Measurements from ENCODE around the gene FAM114A1. TPM values are rescaled to one million over a fixed set of nuclear protein-coding genes. Genes with fewer than 3 reads are reported as not detected.
A peak's percentile ranks its signal among the peaks of the same experiment; 100 is the strongest.

The FAM114A1 gene
- total RNA-seq, 6 donors from 2014 or later: 27.2 to 92.5 (median 43.1) TPM

- Histone ChIP-seq H3K27ac (peak overlapping the region; percentile 48 to 74 (median 60)), H3K4me1 (peaks cover 27 to 46% (median 34%) of the 10 kb centered on the region in 4 donors)
Measured at GRCh38 chr4:38872620-38873019, 5.0 kb downstream of the FAM114A1 start.

GRCh38 chr4:38873290-38873944, 5.8 kb downstream of the FAM114A1 start:
- Histone ChIP-seq H3K4me1 (peaks cover 23 to 43% (median 32%) of the 10 kb centered on the region in 4 donors), H3K27me3 (no peaks in the 10 kb centered on the region), H3K36me3 (peaks cover 0 to 24% (median 8%) of the 10 kb centered on the region in 4 donors), H3K9me3 (no peaks in the 10 kb centered on the region), H3K4me3 (no peak overlapping the region), H3K27ac (peak overlapping the region; percentile 48 to 74 (median 60))
- 55 to 57% methylated on average over 5 of the region's 5 CpGs for WGBS, 2 donors
- DNase-seq (no peak), ATAC-seq (ENCODE audit: low FRiP score in 2 of 2) (no peak)
- TF ChIP-seq CTCF (IDR thresholded peaks at IDR 0.05): no peak
- no peak for TF ChIP-seq EP300 (IDR thresholded peaks at IDR 0.05)
- TF ChIP-seq POLR2AphosphoS5 (IDR thresholded peaks at IDR 0.05): no peak
- no peak for TF ChIP-seq POLR2A (IDR thresholded peaks at IDR 0.05)

More at GRCh38 chr4:38872620-38873019, 5.0 kb downstream of the FAM114A1 start:
- Histone ChIP-seq H3K4me3 (no peak overlapping the region), H3K9me3 (no peaks in the 10 kb centered on the region), H3K36me3 (peaks cover 0 to 16% (median 2%) of the 10 kb centered on the region in 4 donors), H3K27me3 (no peaks in the 10 kb centered on the region)
- TF ChIP-seq POLR2AphosphoS5 (IDR thresholded peaks at IDR 0.05) (no peak), CTCF (IDR thresholded peaks at IDR 0.05) (no peak), EP300 (IDR thresholded peaks at IDR 0.05) (no peak), POLR2A (IDR thresholded peaks at IDR 0.05) (no peak)
- WGBS, 2 donors: 62 to 75% methylated on average over 5 of the region's 5 CpGs
- no peak for ATAC-seq (ENCODE audit: low FRiP score in 2 of 2)
- no peak for DNase-seq

DNA sequence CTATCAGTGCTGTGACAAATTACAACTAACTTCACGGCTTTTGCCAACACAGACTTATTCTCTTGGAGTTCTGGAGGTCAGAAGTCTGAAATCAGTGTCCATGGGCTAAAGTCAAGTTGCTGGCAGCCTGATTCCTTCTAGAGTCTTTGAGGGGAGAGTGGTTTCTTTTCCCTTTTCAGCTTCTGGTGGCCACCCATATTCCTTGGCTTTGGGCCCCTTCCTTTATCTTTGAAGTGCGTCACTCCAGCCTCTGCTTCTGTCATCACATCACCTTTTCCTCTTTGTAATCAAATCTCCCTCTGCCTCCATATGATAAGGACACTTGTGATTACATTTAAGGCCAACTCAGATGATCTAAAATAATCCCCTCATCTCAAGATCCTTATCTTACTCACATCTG, 9.0 kb downstream of the FAM114A1 start:
- peaks cover 11 to 24% (median 15%) of the 10 kb centered on the region in 4 donors for H3K4me1 ChIP-seq
- H3K36me3 ChIP-seq: peaks cover 6 to 40% (median 18%) of the 10 kb centered on the region in 4 donors
- no peak overlapping the region for H3K27ac ChIP-seq
- no peaks in the 10 kb centered on the region for H3K27me3 ChIP-seq
- H3K4me3 ChIP-seq: no peak overlapping the region
- TF ChIP-seq EP300 (IDR thresholded peaks at IDR 0.05): no peak
- TF ChIP-seq CTCF (IDR thresholded peaks at IDR 0.05): no peak
- TF ChIP-seq POLR2AphosphoS5 (IDR thresholded peaks at IDR 0.05): no peak
- no peak for TF ChIP-seq POLR2A (IDR thresholded peaks at IDR 0.05)
- H3K9me3 ChIP-seq: no peaks in the 10 kb centered on the region
- ATAC-seq (ENCODE audit: low FRiP score in 2 of 2) (no peak), DNase-seq (no peak)
- 82 to 84% methylated on average over 2 of the region's 2 CpGs for WGBS, 2 donors

GRCh38 chr4:38884254-38884653, 16.6 kb downstream of the FAM114A1 start:
- Histone ChIP-seq H3K4me1 (peaks cover 0 to 5% (median under 1%) of the 10 kb centered on the region in 4 donors), H3K4me3 (no peak overlapping the region), H3K27me3 (no peaks in the 10 kb centered on the region), H3K9me3 (no peaks in the 10 kb centered on the region), H3K27ac (no peak overlapping the region), H3K36me3 (peaks cover under 1 to 40% (median 7%) of the 10 kb centered on the region in 4 donors)
- DNase-seq: no peak
- ATAC-seq (ENCODE audit: low FRiP score in 2 of 2): no peak
- 93 to 97% methylated on average over 4 of the region's 4 CpGs for WGBS, 2 donors
- TF ChIP-seq CTCF (IDR thresholded peaks at IDR 0.05) (no peak), EP300 (IDR thresholded peaks at IDR 0.05) (no peak), POLR2AphosphoS5 (IDR thresholded peaks at IDR 0.05) (no peak), POLR2A (IDR thresholded peaks at IDR 0.05) (no peak)
